Tibial artery (tissue), 4 donors: ENCODE measurements around the gene OPALIN.

Experiments
- DNase-seq, 2 donors: peaks; one replicate each; pipeline ENCODE4 v3.0.0-alpha.2; 2019
- H3K27ac ChIP-seq, 2 donors: fragments of 200-600 bp; sonication (generic) in 1 of 2; 1 replicate in 1 of 2; 2 replicates in 1 of 2; pipeline ENCODE4 v1.5.1; 2018 to 2019; ENCODE audit warnings: mild to moderate bottlenecking in 1 of 2
- H3K27me3 ChIP-seq, 2 donors: fragments of 200-600 bp; sonication (generic) in 1 of 2; one replicate each; pipeline versions ENCODE4 v1.5.1 to v1.6.0; 2016 to 2019
- H3K36me3 ChIP-seq, 3 donors: fragments of 200-600 bp; sonication (generic) in 2 of 3; one replicate each; pipeline ENCODE4 v1.5.1; 2016 to 2019; ENCODE audit warnings: mild to moderate bottlenecking in 2 of 3
- H3K4me1 ChIP-seq, 4 donors: fragments of 200-600 bp; sonication (generic) in 2 of 4; 1 replicate in 3 of 4; 2 replicates in 1 of 4; pipeline ENCODE4 v1.5.1; 2016 to 2019
- H3K4me3 ChIP-seq, 2 donors: fragments of 200-600 bp; sonication (generic) in 1 of 2; 1 replicate in 1 of 2; 2 replicates in 1 of 2; pipeline ENCODE4 v1.5.1; 2018 to 2019; ENCODE audit warnings: mild to moderate bottlenecking in 2 of 2
- H3K9me3 ChIP-seq, 3 donors: fragments of 200-600 bp; sonication (generic) in 1 of 3; one replicate each; pipeline ENCODE4 v1.5.1; 2016 to 2019
- intact Hi-C: fragments of 100-400 bp; cut with DNase I; formaldehyde crosslinking; loops from one replicate; pipeline ENCODE4 v1.15.0; 2023; ENCODE audit warnings: low total_unique reads
- TF ChIP-seq, protein P1 (sequence below), 2 experiments: fragments of 200-600 bp in 1 of 2; fragments of 450-650 bp in 1 of 2; IDR thresholded peaks; one replicate each; pipeline ENCODE4 v1.5.1; 2017 to 2019; ENCODE audit warnings: antibody characterized with exemption in 2 of 2, mild to moderate bottlenecking in 1 of 2, moderate library complexity in 1 of 2

Gene OPALIN

GRCh38 chr10:96306516-96306915 is 52.3 kb downstream of the OPALIN start:
- Histone ChIP-seq H3K27me3 (peaks cover 0 to 6% of the 10 kb centered on the region in 2 donors), H3K9me3 (no peaks in the 10 kb centered on the region), H3K27ac (no peak overlapping the region), H3K4me3 (no peak overlapping the region), H3K4me1 (peaks cover 0 to 18% (median 0%) of the 10 kb centered on the region in 4 donors), H3K36me3 (no peaks in the 10 kb centered on the region)
- TF ChIP-seq, protein P1, sequence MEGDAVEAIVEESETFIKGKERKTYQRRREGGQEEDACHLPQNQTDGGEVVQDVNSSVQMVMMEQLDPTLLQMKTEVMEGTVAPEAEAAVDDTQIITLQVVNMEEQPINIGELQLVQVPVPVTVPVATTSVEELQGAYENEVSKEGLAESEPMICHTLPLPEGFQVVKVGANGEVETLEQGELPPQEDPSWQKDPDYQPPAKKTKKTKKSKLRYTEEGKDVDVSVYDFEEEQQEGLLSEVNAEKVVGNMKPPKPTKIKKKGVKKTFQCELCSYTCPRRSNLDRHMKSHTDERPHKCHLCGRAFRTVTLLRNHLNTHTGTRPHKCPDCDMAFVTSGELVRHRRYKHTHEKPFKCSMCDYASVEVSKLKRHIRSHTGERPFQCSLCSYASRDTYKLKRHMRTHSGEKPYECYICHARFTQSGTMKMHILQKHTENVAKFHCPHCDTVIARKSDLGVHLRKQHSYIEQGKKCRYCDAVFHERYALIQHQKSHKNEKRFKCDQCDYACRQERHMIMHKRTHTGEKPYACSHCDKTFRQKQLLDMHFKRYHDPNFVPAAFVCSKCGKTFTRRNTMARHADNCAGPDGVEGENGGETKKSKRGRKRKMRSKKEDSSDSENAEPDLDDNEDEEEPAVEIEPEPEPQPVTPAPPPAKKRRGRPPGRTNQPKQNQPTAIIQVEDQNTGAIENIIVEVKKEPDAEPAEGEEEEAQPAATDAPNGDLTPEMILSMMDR (IDR thresholded peaks at IDR 0.05), result no peak
- DNase-seq, result peak; percentile 68 to 70
- intact Hi-C loops, result no loop called here

GRCh38 chr10:96305019-96305418 is 53.8 kb downstream of the OPALIN start:
- no peak overlapping the region for H3K27ac ChIP-seq
- DNase-seq, result no peak

GRCh38 chr10:96304230-96304629 is 54.6 kb downstream of the OPALIN start, which contains the start of gene DNTT:
Gene DNTT (plus strand): TSS chr10:96304434. CDS start chr10:96304498, 64 bp downstream.
- TF ChIP-seq, protein P1 (IDR thresholded peaks at IDR 0.05), result no peak
- peaks cover 0 to 6% (median 0%) of the 10 kb centered on the region in 4 donors for H3K4me1 ChIP-seq
- intact Hi-C loops, result no loop called here
- H3K27ac ChIP-seq, result no peak within 1 kb of the TSS
- peaks cover 0 to 23% of the 10 kb centered on the region in 2 donors for H3K27me3 ChIP-seq
- no peak for DNase-seq
- no peak within 1 kb of the TSS for H3K4me3 ChIP-seq
- no peaks in the 10 kb centered on the region for H3K9me3 ChIP-seq
- H3K36me3 ChIP-seq, result no peaks in the 10 kb centered on the region

More at GRCh38 chr10:96305019-96305418, 53.8 kb downstream of the OPALIN start:
- Histone ChIP-seq H3K9me3 (no peaks in the 10 kb centered on the region), H3K27me3 (peaks cover 0 to 20% of the 10 kb centered on the region in 2 donors), H3K36me3 (no peaks in the 10 kb centered on the region), H3K4me3 (no peak overlapping the region), H3K4me1 (peaks cover 0 to 14% (median 0%) of the 10 kb centered on the region in 4 donors)
- TF ChIP-seq, protein P1 (IDR thresholded peaks at IDR 0.05), result no peak
- intact Hi-C loops, result no loop called here

DNA sequence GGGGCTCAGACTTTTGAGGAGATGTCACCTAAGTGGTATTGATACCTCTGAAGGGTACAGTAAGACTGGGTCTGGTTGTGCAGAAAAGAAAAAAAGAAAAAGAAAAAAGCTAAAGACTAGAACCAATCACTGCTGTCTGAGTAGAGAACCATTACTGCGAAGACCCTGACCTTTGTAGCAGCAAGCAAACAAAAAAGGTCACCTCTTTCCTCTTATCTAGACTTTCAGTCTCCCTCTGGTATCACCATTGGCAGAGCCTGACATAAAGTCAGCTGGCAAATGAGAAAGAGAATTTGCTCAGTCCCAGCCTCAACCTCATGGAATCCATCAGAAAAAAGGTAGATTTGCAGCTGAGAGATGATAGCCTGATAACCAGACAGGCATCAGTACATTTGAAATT is 57.2 kb downstream of the OPALIN start:
- Histone ChIP-seq H3K36me3 (no peaks in the 10 kb centered on the region), H3K4me1 (no peaks in the 10 kb centered on the region), H3K27ac (no peak overlapping the region), H3K4me3 (no peak overlapping the region), H3K9me3 (no peaks in the 10 kb centered on the region), H3K27me3 (peaks cover 0 to 36% of the 10 kb centered on the region in 2 donors)
- TF ChIP-seq, protein P1 (IDR thresholded peaks at IDR 0.05), result no peak
- no peak for DNase-seq
- intact Hi-C loops, result no loop called here

DNA sequence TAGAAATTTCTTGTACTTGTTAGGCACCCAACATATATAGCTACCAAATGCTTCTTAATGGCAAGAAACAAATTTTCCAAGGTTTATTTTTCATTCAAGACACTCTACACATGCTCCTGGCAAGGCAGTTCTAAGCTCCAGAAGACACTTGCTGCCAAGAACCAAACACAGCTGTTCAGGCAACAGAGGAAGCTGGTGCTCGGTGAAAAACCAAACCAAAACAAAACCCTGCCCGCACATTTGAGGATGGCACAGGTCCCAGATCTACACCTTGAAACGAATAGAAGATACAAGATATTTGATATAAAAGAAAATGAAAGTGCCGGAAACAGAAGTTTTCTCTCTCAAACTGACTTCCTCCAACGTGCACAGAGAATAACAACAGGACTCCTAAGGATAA is 59.4 kb downstream of the OPALIN start:
- Histone ChIP-seq H3K27me3 (peaks cover 0 to 36% of the 10 kb centered on the region in 2 donors), H3K27ac (no peak overlapping the region), H3K4me1 (no peaks in the 10 kb centered on the region), H3K4me3 (no peak overlapping the region), H3K36me3 (no peaks in the 10 kb centered on the region), H3K9me3 (no peaks in the 10 kb centered on the region)
- no peak for DNase-seq
- intact Hi-C loops, result no loop called here
- TF ChIP-seq, protein P1 (IDR thresholded peaks at IDR 0.05), result no peak

DNA sequence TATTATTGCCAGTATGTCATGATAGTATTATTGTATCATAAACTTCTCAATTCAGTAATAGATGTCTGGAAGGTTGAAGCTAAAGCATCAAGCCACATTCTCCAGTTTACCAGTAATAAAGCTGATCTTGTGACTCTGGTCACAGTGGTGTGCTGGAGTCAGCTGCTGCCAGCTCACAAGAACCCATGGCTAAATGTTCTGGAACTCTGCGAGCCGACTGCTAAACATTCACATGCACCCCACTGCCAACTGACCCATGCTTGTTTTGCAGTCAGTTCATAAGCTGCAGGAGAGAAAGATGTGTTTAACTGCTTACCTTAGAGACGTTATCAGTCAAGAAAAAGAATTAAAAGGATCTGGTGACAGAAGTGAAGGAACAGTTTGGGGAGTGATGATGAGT is 60.4 kb downstream of the OPALIN start:
- DNase-seq, result no peak
- TF ChIP-seq, protein P1 (IDR thresholded peaks at IDR 0.05), result no peak
- H3K36me3 ChIP-seq, result no peaks in the 10 kb centered on the region
- intact Hi-C loops, result no loop called here
- H3K27ac ChIP-seq, result no peak overlapping the region
- H3K27me3 ChIP-seq, result peaks cover 0 to 36% of the 10 kb centered on the region in 2 donors
- no peaks in the 10 kb centered on the region for H3K4me1 ChIP-seq
- H3K4me3 ChIP-seq, result no peak overlapping the region
- H3K9me3 ChIP-seq, result no peaks in the 10 kb centered on the region
